IMR-90 (cell line): ENCODE results near the gene RTN4RL2. TPM values are rescaled to one million over a fixed set of nuclear protein-coding genes. Genes with fewer than 3 reads are reported as not detected.

Experiments used
- ATAC-seq: fragments of 200-7000 bp; cut with Tn5 transposase; 2 replicates; pipeline ENCODE4 v1.9.1; 2020; ENCODE audit warnings: low read depth, mild to moderate bottlenecking, moderate library complexity
- BruUV-seq: library from RNA; stranded (reverse); fragments of 400-500 nt; replicated peaks from 2 replicates; lab custom pipeline; 2021; lab: Mats Ljungman, UMichigan
- CTCF ChIA-PET: fragments of 300-600 bp; formaldehyde crosslinking; extraction: SDS; loops from one replicate; lab custom pipeline; 2021; ENCODE audit warnings: antibody characterized with exemption; lab: Yijun Ruan, JAX
- POLR2A ChIA-PET: fragments of 300-600 bp; sonication (Branson Sonifier 250); formaldehyde crosslinking; loops from one replicate; lab custom pipeline; 2022; ENCODE audit warnings: antibody characterized with exemption; ENCODE audit not compliant: unreplicated experiment; lab: Charles Lee
- DNase-seq: peaks from one replicate; pipeline ENCODE4 v3.0.0; 2013
- H2AFZ ChIP-seq: replicated peaks from 2 replicates; pipeline ENCODE3; 2013; ENCODE audit warnings: low read length, mild to moderate bottlenecking; ENCODE audit not compliant: poor library complexity
- H2AK5ac ChIP-seq: 2 replicates; pipeline ENCODE4 v1.6.1; 2013; ENCODE audit warnings: low read depth, low read length, inconsistent platforms
- H2AK9ac ChIP-seq: replicated peaks from 2 replicates; pipeline ENCODE3; 2013; ENCODE audit warnings: mild to moderate bottlenecking, low read depth, low read length, moderate library complexity; ENCODE audit not compliant: poor library complexity
- H2BK120ac ChIP-seq: 2 replicates; pipeline ENCODE4 v1.6.1; 2013; ENCODE audit warnings: low read depth, low read length, inconsistent platforms
- H2BK15ac ChIP-seq: 3 replicates; pipeline ENCODE4 v1.6.1; 2013; ENCODE audit warnings: low read depth, low read length, inconsistent platforms
- H2BK20ac ChIP-seq: 2 replicates; pipeline ENCODE4 v1.6.1; 2013; ENCODE audit warnings: low read depth, mild to moderate bottlenecking, inconsistent platforms, low read length, moderate library complexity
- H2BK5ac ChIP-seq: 2 replicates; pipeline ENCODE4 v1.6.1; 2013; ENCODE audit warnings: mild to moderate bottlenecking, low read depth, low read length, inconsistent platforms; ENCODE audit not compliant: poor library complexity, severe bottlenecking
- H3K14ac ChIP-seq: replicated peaks from 2 replicates; pipeline ENCODE4 v1.6.1; 2013; ENCODE audit warnings: low read depth, low read length, inconsistent platforms
- H3K18ac ChIP-seq: 2 replicates; pipeline ENCODE4 v1.6.1; 2013; ENCODE audit warnings: low read depth, low read length, control low read depth
- H3K23ac ChIP-seq: 2 replicates; pipeline ENCODE4 v1.6.1; 2013; ENCODE audit warnings: low read depth, low read length, inconsistent platforms
- H3K27ac ChIP-seq: 2 replicates; pipeline ENCODE4 v1.5.1; 2013; ENCODE audit warnings: mild to moderate bottlenecking, control low read depth, low read length; ENCODE audit not compliant: insufficient read depth
- H3K27me3 ChIP-seq: 2 replicates; pipeline ENCODE4 v1.6.1; 2013; ENCODE audit warnings: low read length; ENCODE audit not compliant: control insufficient read depth, insufficient read depth
- H3K36me3 ChIP-seq: 2 replicates; pipeline ENCODE4 v1.6.1; 2013; ENCODE audit warnings: low read length, mixed read lengths; ENCODE audit not compliant: control insufficient read depth, insufficient read depth
- H3K4ac ChIP-seq: 2 replicates; pipeline ENCODE4 v1.6.1; 2013; ENCODE audit warnings: low read depth, low read length, inconsistent platforms
- H3K4me1 ChIP-seq: 2 replicates; pipeline ENCODE4 v1.6.1; 2013; ENCODE audit warnings: low read length, mixed read lengths; ENCODE audit not compliant: control insufficient read depth, insufficient read depth
- H3K4me2 ChIP-seq: 2 replicates; pipeline ENCODE4 v1.6.1; 2013; ENCODE audit warnings: low read depth, mild to moderate bottlenecking, control low read depth, low read length, moderate library complexity
- H3K4me3 ChIP-seq: 2 replicates; pipeline ENCODE4 v1.5.1; 2013; ENCODE audit warnings: low read depth, mild to moderate bottlenecking, control low read depth, low read length, moderate library complexity; ENCODE audit not compliant: insufficient read depth
- H3K56ac ChIP-seq: 2 replicates; pipeline ENCODE4 v1.6.1; 2013; ENCODE audit warnings: low read length, inconsistent platforms; ENCODE audit not compliant: insufficient read depth; ENCODE audit errors: extremely low read depth
- H3K79me1 ChIP-seq, 2 experiments: 2 replicates each; pipeline ENCODE4 v1.6.1; 2013; ENCODE audit warnings: low read length in 2 of 2, inconsistent platforms in 1 of 2, low read depth in 1 of 2
- H3K9ac ChIP-seq: 2 replicates; pipeline ENCODE4 v1.6.1; 2013; ENCODE audit warnings: low read depth, low read length, control low read depth
- H3K9me1 ChIP-seq: 2 replicates; pipeline ENCODE4 v1.6.1; 2013; ENCODE audit warnings: low read length, inconsistent platforms; ENCODE audit not compliant: insufficient read depth
- H3K9me3 ChIP-seq: 2 replicates; pipeline ENCODE4 v1.6.1; 2013; ENCODE audit warnings: low read length; ENCODE audit not compliant: control insufficient read depth, insufficient read depth
- H4K20me1 ChIP-seq: 2 replicates; pipeline ENCODE4 v1.6.1; 2013; ENCODE audit warnings: low read length, inconsistent platforms; ENCODE audit not compliant: insufficient read depth
- H4K5ac ChIP-seq: 2 replicates; pipeline ENCODE4 v1.6.1; 2013; ENCODE audit warnings: mild to moderate bottlenecking, low read depth, low read length, control low read depth
- H4K8ac ChIP-seq, 2 experiments: 2 replicates each; pipeline ENCODE4 v1.6.1; 2013; ENCODE audit warnings: low read depth in 2 of 2, low read length in 2 of 2, control low read depth in 1 of 2, inconsistent platforms in 1 of 2
- H4K91ac ChIP-seq: 2 replicates; pipeline ENCODE4 v1.6.1; 2013; ENCODE audit warnings: low read depth, low read length, inconsistent platforms; ENCODE audit not compliant: insufficient read depth
- BHLHE40 ChIP-seq: fragments of 150-350 bp; IDR thresholded peaks from 2 replicates; pipeline ENCODE4 v1.6.1; 2016; ENCODE audit warnings: mild to moderate bottlenecking, low read depth, low read length
- CHD1 ChIP-seq: IDR thresholded peaks from 2 replicates; pipeline ENCODE4 v1.6.1; 2012; ENCODE audit warnings: low read depth, low read length, improper control_type of control experiment
- MAZ ChIP-seq: IDR thresholded peaks from 2 replicates; pipeline ENCODE4 v1.6.1; 2012; ENCODE audit warnings: low read depth, mild to moderate bottlenecking, low read length, improper control_type of control experiment, moderate library complexity, borderline replicate concordance
- WGBS, 2 experiments: methylation state at CpG; one replicate each; pipeline versions ENCODE4 v1.1.5 to v1.1.7; 2013; ENCODE audit warnings: missing lambda C conversion rate in 2 of 2; ENCODE audit not compliant: insufficient read length in 1 of 2; ENCODE audit errors: extremely low coverage in 2 of 2; 5-methylcytosine and 5-hydroxymethylcytosine counted together
- dilution Hi-C: fragments of 300-500 bp; cut with HindIII; formaldehyde crosslinking; loops from one replicate; pipeline ENCODE4 v1.14.3; 2018; ENCODE audit warnings: low sequenced_read_pairs; ENCODE audit not compliant: unreplicated experiment
- in situ Hi-C: fragments of 300-500 bp; cut with MboI; formaldehyde crosslinking; loops from 3 replicates; pipeline ENCODE4 v1.14.3; 2019; ENCODE audit warnings: low sequenced_read_pairs, inconsistent platforms, mixed read lengths
- intact Hi-C: fragments of 100-400 bp; cut with micrococcal nuclease; formaldehyde crosslinking; loops from 2 replicates; pipeline ENCODE4 v1.10.0; 2022
- polyA plus RNA-seq, 3 experiments: library from polyadenylated mRNA; depleted of rRNA; stranded (reverse); fragments of >200 nt; gene quantifications; 2 replicates each; pipeline ENCODE4 v1.2.3, GENCODE V29; 2012; ENCODE audit warnings: low replicate concordance in 1 of 3
- total RNA-seq: library from RNA; depleted of rRNA; stranded (reverse); fragments of >200 nt; gene quantifications from 2 replicates; pipeline ENCODE4 v1.2.3, GENCODE V29; 2012

Gene RTN4RL2
- total and polyA plus RNA-seq, 2 of the 4 experiments (the other 2 are of a cell fraction) = 1.5 TPM; not detected in 1

DNA sequence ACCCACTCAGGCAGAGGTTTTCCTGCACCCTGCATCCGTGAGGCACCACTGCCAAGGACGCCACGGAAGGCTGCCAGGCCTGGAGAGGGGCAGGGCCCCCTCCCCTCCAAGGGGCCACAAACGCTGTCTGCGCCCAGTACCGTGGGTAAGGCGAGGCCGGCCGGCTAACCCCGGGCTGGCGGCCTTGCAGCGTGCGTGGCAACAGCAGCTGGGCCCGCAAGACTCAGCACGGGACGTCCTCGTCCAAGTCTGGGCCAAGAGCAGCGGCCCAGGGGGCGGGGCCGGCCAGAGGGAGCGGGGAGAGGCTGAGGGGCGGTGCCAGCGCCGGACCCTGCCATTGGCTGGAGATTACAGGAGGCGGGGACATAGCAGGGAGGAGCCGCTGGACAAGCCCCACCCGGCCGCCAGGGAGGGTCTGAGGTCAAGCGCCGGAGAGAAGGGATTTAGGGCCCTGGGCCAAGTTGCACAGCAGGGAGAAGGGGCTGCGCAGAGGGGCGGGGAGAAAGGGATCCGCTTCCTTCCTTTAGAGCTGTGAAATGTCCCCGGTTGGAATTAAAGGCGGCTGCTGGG, 39.2 kb downstream of the RTN4RL2 start:
- Histone ChIP-seq H3K9ac (peak overlapping the region; percentile 24; the same call in 1 of the 2 replicates), H3K9me1 (peaks cover 13% of the 10 kb centered on the region; the same call in 1 of the 2 replicates), H4K8ac (peak overlapping the region; percentile 7 to 84; a peak in 2 of 4 replicates), H2AK9ac (peak overlapping the region; percentile 80), H3K36me3 (peaks cover 25% of the 10 kb centered on the region), H3K9me3 (no peaks in the 10 kb centered on the region), H2BK15ac (no peak overlapping the region), H4K5ac (no peak overlapping the region), H4K20me1 (no peaks in the 10 kb centered on the region; the same call in 1 of the 2 replicates), H3K79me1 (peaks cover 3 to 20% of the 10 kb centered on the region in 2 experiments; a peak in 3 of 4 replicates), H3K56ac (no peak overlapping the region), H3K23ac (no peak overlapping the region), H2AFZ (peak overlapping the region; percentile 87), H3K27ac (peak overlapping the region; percentile 39; the same call in 1 of the 2 replicates), H3K27me3 (no peaks in the 10 kb centered on the region), H2BK5ac (peak overlapping the region; percentile 44), H3K14ac (0 out of 2 replicates have a peak overlapping the region, but pooled peaks have one; percentile 44), H4K91ac (no peak overlapping the region), H2BK20ac (no peak overlapping the region), H3K18ac (no peak overlapping the region), H2AK5ac (no peak overlapping the region), H2BK120ac (no peak overlapping the region), H3K4me2 (peak overlapping the region; percentile 72), H3K4me3 (peak overlapping the region; percentile 23; the same call in 1 of the 2 replicates), H3K4ac (0 out of 2 replicates have a peak overlapping the region, but pooled peaks have one; percentile 18), H3K4me1 (peaks cover 15% of the 10 kb centered on the region)
- DNase-seq (peak; percentile 82), ATAC-seq (peak; percentile 100)
- 1% methylated on average over 15 of the region's 35 CpGs; no CpG with 5 or more reads in 1 of the 2 experiments for WGBS, 2 experiments
- POLR2A ChIA-PET = no interaction called here
- in situ Hi-C loops (loop anchor here (10.0 to 25.0 kb wide), 2 partner anchors 145 to 1013 kb away; partner anchors contain the start of genes OR5B21 and YPEL4), intact Hi-C loops (no loop called here), dilution Hi-C loops (no loop called here)
- TF ChIP-seq MAZ (peak; percentile 94; the same call in 1 of the 2 replicates), BHLHE40 (peak; percentile 83), CHD1 (no peak)
- CTCF ChIA-PET = no interaction called here
- BruUV-seq = no TSS peak
